SK-N-SH (cell line): ENCODE results near the gene CDKN2B-AS1. TPM values are rescaled to one million over a fixed set of nuclear protein-coding genes. Genes with fewer than 3 reads are reported as not detected.

Experiments
- CTCF ChIA-PET: fragments of 300-600, 350-600 bp; formaldehyde crosslinking; extraction: SDS; loops from one replicate; lab custom pipeline; 2021; lab: Yijun Ruan, JAX
- POLR2A ChIA-PET: fragments of 350-600 bp; sonication (Branson Sonifier 250); formaldehyde crosslinking; extraction: SDS; loops from one replicate; lab custom pipeline; 2020; ENCODE audit warnings: antibody characterized with exemption, inconsistent platforms; lab: Yijun Ruan, JAX
- DNase-seq: peaks from one replicate; pipeline ENCODE4 v3.0.0; 2012
- H2AFZ ChIP-seq: fragments of 200-600 bp; sonication (generic); 2 replicates; pipeline ENCODE4 v1.8.1; 2016; ENCODE audit warnings: antibody characterized with exemption, mild to moderate bottlenecking, low read depth
- H3F3A ChIP-seq: fragments of 200-600 bp; sonication (generic); replicated peaks from 2 replicates; pipeline ENCODE3; 2016; ENCODE audit warnings: antibody characterized with exemption, mild to moderate bottlenecking; ENCODE audit not compliant: insufficient read depth
- H3K27ac ChIP-seq, 2 experiments: fragments of 200-500 bp in 1 of 2; fragments of 200-600 bp in 1 of 2; sonication (Bioruptor generic) in 1 of 2; sonication (generic), shearing (Covaris generic) in 1 of 2; 2 replicates each; pipeline versions ENCODE4 v1.5.1 to v1.6.1; 2014 to 2016; ENCODE audit warnings: low read depth in 2 of 2, inconsistent platforms in 1 of 2, low read length in 1 of 2, mild to moderate bottlenecking in 1 of 2, mixed read lengths in 1 of 2
- H3K27me3 ChIP-seq: fragments of 200-600 bp; sonication (generic), shearing (Covaris generic); 2 replicates; pipeline ENCODE4 v1.6.1; 2016; ENCODE audit warnings: mixed run types; ENCODE audit not compliant: insufficient read depth
- H3K36me3 ChIP-seq, 2 experiments: fragments of 200-500 bp in 1 of 2; fragments of 200-600 bp in 1 of 2; sonication (Bioruptor generic) in 1 of 2; sonication (generic) in 1 of 2; replicated peaks in 1 of 2; 2 replicates each; pipeline versions ENCODE3 to v1.5.1; 2014 to 2016; ENCODE audit warnings: low read length in 1 of 2, mild to moderate bottlenecking in 1 of 2; ENCODE audit not compliant: insufficient read depth in 2 of 2, control insufficient read depth in 1 of 2
- H3K4me1 ChIP-seq, 2 experiments: fragments of 200-500 bp in 1 of 2; fragments of 200-600 bp in 1 of 2; sonication (Bioruptor generic) in 1 of 2; sonication (generic), shearing (Covaris generic) in 1 of 2; 2 replicates each; pipeline versions ENCODE4 v1.5.1 to v1.6.1; 2014 to 2016; ENCODE audit warnings: low read depth in 1 of 2, low read length in 1 of 2, mixed run types in 1 of 2; ENCODE audit not compliant: insufficient read depth in 2 of 2, control insufficient read depth in 1 of 2
- H3K4me2 ChIP-seq: fragments of 200-600 bp; sonication (generic), shearing (Covaris generic); 2 replicates; pipeline ENCODE4 v1.6.1; 2017; ENCODE audit warnings: mixed run types
- H3K4me3 ChIP-seq, 2 experiments: fragments of 200-500 bp in 1 of 2; fragments of 200-600 bp in 1 of 2; sonication (Bioruptor generic) in 1 of 2; sonication (generic), shearing (Covaris generic) in 1 of 2; 2 replicates each; pipeline versions ENCODE4 v1.5.1 to v1.8.1; 2014 to 2016; ENCODE audit warnings: low read depth in 2 of 2, inconsistent platforms in 1 of 2, low read length in 1 of 2, mild to moderate bottlenecking in 1 of 2, mixed read lengths in 1 of 2, moderate library complexity in 1 of 2
- H3K79me2 ChIP-seq: fragments of 200-600 bp; sonication (generic); 2 replicates; pipeline ENCODE4 v1.8.1; 2017; ENCODE audit warnings: mild to moderate bottlenecking; ENCODE audit not compliant: insufficient read depth
- H3K9ac ChIP-seq: fragments of 200-600 bp; sonication (generic); 2 replicates; pipeline ENCODE4 v1.6.1; 2017; ENCODE audit warnings: mixed run types
- H3K9me2 ChIP-seq: fragments of 200-600 bp; sonication (generic); 2 replicates; pipeline ENCODE4 v1.6.1; 2017; ENCODE audit warnings: mixed run types
- H3K9me3 ChIP-seq: fragments of 200-600 bp; sonication (generic); 2 replicates; pipeline ENCODE4 v1.6.1; 2017; ENCODE audit warnings: mixed run types, mild to moderate bottlenecking, moderate library complexity
- H4K20me1 ChIP-seq: fragments of 200-600 bp; sonication (generic); 2 replicates; pipeline ENCODE4 v1.6.1; 2017; ENCODE audit warnings: mild to moderate bottlenecking, mixed run types; ENCODE audit not compliant: insufficient read depth
- ELF1 ChIP-seq: IDR thresholded peaks from 2 replicates; pipeline ENCODE4 v1.4.0; 2012
- FOSL2 ChIP-seq: IDR thresholded peaks from 2 replicates; pipeline ENCODE4 v1.4.0; 2012; ENCODE audit warnings: low read depth, mild to moderate bottlenecking, moderate library complexity, borderline replicate concordance
- FOXJ3 ChIP-seq: sonication (generic); formaldehyde crosslinking; IDR thresholded peaks from 2 replicates; pipeline ENCODE4 v1.5.1; 2020; ENCODE audit warnings: mild to moderate bottlenecking, missing genetic modification reagents
- FOXM1 ChIP-seq: IDR thresholded peaks from 2 replicates; pipeline ENCODE4 v1.4.0; 2012; ENCODE audit warnings: low read depth, mild to moderate bottlenecking
- JUND ChIP-seq: IDR thresholded peaks from 2 replicates; pipeline ENCODE4 v1.4.0; 2012
- MEF2A ChIP-seq: IDR thresholded peaks from 2 replicates; pipeline ENCODE4 v1.4.0; 2012; ENCODE audit warnings: low read depth, borderline replicate concordance
- NFIC ChIP-seq: IDR thresholded peaks from 2 replicates; pipeline ENCODE4 v1.4.0; 2012; ENCODE audit warnings: borderline replicate concordance
- RFX5 ChIP-seq: IDR thresholded peaks from 2 replicates; pipeline ENCODE4 v1.6.1; 2012; ENCODE audit warnings: mild to moderate bottlenecking, improper control_type of control experiment, low read length
- SMC3 ChIP-seq: IDR thresholded peaks from 2 replicates; pipeline ENCODE4 v1.6.1; 2012; ENCODE audit warnings: low read depth, low read length, improper control_type of control experiment
- TAF1 ChIP-seq: IDR thresholded peaks from 2 replicates; pipeline ENCODE4 v1.6.1; 2012; ENCODE audit warnings: low read depth, mild to moderate bottlenecking, low read length, moderate library complexity, borderline replicate concordance
- TEAD4 ChIP-seq: IDR thresholded peaks from 2 replicates; pipeline ENCODE4 v1.4.0; 2012; ENCODE audit warnings: mild to moderate bottlenecking, borderline replicate concordance; ENCODE audit not compliant: insufficient read depth
- WGBS: methylation state at CpG from one replicate; pipeline ENCODE4 v1.1.6; 2017; ENCODE audit warnings: low lambda C conversion rate; 5-methylcytosine and 5-hydroxymethylcytosine counted together
- polyA plus RNA-seq, 3 experiments: library from polyadenylated mRNA; depleted of rRNA; stranded (reverse); fragments of >200 nt; gene quantifications; 2 replicates each; pipeline ENCODE4 v1.2.3, GENCODE V29; 2012
- TF ChIP-seq, protein P1 (sequence below): IDR thresholded peaks from 2 replicates; pipeline ENCODE4 v1.6.1; 2012; ENCODE audit warnings: mild to moderate bottlenecking, low read depth, low read length, moderate library complexity
- TF ChIP-seq, protein P2 (sequence below): IDR thresholded peaks from 2 replicates; pipeline ENCODE4 v1.4.0; 2012; ENCODE audit warnings: low read depth, borderline replicate concordance

The CDKN2B-AS1 gene
- polyA plus RNA-seq, 1 of the 3 experiments (the other 2 are of a cell fraction): 0.25 TPM

DNA sequence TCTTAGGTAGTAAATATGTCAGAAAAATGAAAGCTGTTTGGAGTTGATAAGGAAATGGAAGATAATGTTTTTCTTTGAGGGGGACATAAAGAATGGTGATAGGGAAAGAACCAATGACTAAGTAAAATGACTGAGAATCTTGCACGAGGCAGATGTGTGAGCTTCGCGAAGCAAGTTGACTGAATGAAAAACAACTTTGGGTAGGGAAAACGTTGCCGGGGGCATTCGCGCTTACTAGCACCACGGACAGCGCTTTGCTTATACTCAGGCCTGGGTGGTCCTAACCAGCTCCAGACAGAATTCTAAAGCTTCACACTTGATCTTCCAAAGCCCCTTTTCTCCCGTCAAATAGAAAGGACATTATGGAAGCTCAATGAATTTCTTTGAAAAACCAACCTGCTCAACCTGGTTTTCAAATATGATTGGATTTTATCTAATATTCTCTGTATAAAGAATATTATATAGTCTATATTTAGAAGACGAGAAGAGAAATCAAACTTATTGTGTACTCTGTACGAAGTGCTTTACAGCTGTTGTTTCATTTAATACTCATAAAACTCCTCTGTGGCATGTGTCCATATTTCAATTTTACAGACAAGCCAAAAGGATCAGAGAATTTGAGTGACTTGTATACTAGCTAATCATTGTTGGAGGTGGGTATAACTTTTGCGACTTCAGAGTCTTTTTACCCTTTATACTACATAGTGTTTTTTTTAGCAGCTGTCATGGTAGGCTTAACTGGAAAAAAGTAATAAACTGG is 16.5 kb downstream of the CDKN2B-AS1 start:
- Histone ChIP-seq H3K27ac (no peak overlapping the region), H2AFZ (no peak overlapping the region), H3F3A (peaks cover 9% of the 10 kb centered on the region), H3K4me2 (no peak overlapping the region), H3K9me3 (no peaks in the 10 kb centered on the region), H3K9ac (no peak overlapping the region), H4K20me1 (no peaks in the 10 kb centered on the region), H3K4me1 (peaks cover 0 to 7% of the 10 kb centered on the region in 2 experiments; a peak in 2 of 4 replicates), H3K4me3 (no peak overlapping the region), H3K79me2 (no peaks in the 10 kb centered on the region; the same call in 1 of the 2 replicates), H3K9me2 (no peaks in the 10 kb centered on the region), H3K27me3 (no peaks in the 10 kb centered on the region; the same call in 1 of the 2 replicates), H3K36me3 (no peaks in the 10 kb centered on the region)
- CTCF ChIA-PET: interaction anchor here (0.7 to 5.8 kb wide), 4 partner anchors 15 to 201 kb away, joined by 3 to 109 read pairs (median 42); partner anchors contain the start of genes CDKN2A and CDKN2B-AS1
- DNase-seq: no peak
- POLR2A ChIA-PET: no interaction called here
- TF ChIP-seq, protein P1, sequence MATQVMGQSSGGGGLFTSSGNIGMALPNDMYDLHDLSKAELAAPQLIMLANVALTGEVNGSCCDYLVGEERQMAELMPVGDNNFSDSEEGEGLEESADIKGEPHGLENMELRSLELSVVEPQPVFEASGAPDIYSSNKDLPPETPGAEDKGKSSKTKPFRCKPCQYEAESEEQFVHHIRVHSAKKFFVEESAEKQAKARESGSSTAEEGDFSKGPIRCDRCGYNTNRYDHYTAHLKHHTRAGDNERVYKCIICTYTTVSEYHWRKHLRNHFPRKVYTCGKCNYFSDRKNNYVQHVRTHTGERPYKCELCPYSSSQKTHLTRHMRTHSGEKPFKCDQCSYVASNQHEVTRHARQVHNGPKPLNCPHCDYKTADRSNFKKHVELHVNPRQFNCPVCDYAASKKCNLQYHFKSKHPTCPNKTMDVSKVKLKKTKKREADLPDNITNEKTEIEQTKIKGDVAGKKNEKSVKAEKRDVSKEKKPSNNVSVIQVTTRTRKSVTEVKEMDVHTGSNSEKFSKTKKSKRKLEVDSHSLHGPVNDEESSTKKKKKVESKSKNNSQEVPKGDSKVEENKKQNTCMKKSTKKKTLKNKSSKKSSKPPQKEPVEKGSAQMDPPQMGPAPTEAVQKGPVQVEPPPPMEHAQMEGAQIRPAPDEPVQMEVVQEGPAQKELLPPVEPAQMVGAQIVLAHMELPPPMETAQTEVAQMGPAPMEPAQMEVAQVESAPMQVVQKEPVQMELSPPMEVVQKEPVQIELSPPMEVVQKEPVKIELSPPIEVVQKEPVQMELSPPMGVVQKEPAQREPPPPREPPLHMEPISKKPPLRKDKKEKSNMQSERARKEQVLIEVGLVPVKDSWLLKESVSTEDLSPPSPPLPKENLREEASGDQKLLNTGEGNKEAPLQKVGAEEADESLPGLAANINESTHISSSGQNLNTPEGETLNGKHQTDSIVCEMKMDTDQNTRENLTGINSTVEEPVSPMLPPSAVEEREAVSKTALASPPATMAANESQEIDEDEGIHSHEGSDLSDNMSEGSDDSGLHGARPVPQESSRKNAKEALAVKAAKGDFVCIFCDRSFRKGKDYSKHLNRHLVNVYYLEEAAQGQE: peak; percentile 99
- TF ChIP-seq FOXM1: no peak
- WGBS: 44% methylated on average over 13 of the region's 13 CpGs

- Histone ChIP-seq H3K27me3 (no peaks in the 10 kb centered on the region), H3K4me1 (no peaks in the 10 kb centered on the region), H3K36me3 (peaks cover 0 to 3% of the 10 kb centered on the region in 2 experiments), H3K4me2 (no peak overlapping the region), H4K20me1 (no peaks in the 10 kb centered on the region), H3K4me3 (no peak overlapping the region), H3K9me2 (no peaks in the 10 kb centered on the region), H3K27ac (no peak overlapping the region), H3K9me3 (no peaks in the 10 kb centered on the region), H2AFZ (no peak overlapping the region), H3F3A (peaks cover 2% of the 10 kb centered on the region), H3K79me2 (no peaks in the 10 kb centered on the region), H3K9ac (no peak overlapping the region)
- ChIA-PET POLR2A (no interaction called here), CTCF (interaction anchor here (0.9 to 2.0 kb wide), 2 partner anchors 14 to 15 kb away, joined by 4 to 11 read pairs; partner anchors contain the start of gene CDKN2B)
- no peak for TF ChIP-seq RFX5
- no peak for TF ChIP-seq SMC3
- TF ChIP-seq, protein P2, sequence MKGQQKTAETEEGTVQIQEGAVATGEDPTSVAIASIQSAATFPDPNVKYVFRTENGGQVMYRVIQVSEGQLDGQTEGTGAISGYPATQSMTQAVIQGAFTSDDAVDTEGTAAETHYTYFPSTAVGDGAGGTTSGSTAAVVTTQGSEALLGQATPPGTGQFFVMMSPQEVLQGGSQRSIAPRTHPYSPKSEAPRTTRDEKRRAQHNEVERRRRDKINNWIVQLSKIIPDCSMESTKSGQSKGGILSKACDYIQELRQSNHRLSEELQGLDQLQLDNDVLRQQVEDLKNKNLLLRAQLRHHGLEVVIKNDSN: no peak
- no peak for TF ChIP-seq TAF1
- TF ChIP-seq NFIC: no peak
- no peak for TF ChIP-seq FOXJ3 (CRISPR knock-in tag)
- TF ChIP-seq MEF2A: no peak
- TF ChIP-seq FOSL2: no peak
- TF ChIP-seq TEAD4: no peak
- no peak for TF ChIP-seq ELF1
- no peak for TF ChIP-seq JUND
- no peak for DNase-seq
- WGBS: 33% methylated on average over 3 of the region's 3 CpGs
Observed at GRCh38 chr9:22022396-22022795, 27.8 kb downstream of the CDKN2B-AS1 start.
